ENCODE data around the gene NHS.

- no peak for TF ChIP-seq EP300 (IDR thresholded peaks at IDR 0.05)
- TF ChIP-seq, protein P1, sequence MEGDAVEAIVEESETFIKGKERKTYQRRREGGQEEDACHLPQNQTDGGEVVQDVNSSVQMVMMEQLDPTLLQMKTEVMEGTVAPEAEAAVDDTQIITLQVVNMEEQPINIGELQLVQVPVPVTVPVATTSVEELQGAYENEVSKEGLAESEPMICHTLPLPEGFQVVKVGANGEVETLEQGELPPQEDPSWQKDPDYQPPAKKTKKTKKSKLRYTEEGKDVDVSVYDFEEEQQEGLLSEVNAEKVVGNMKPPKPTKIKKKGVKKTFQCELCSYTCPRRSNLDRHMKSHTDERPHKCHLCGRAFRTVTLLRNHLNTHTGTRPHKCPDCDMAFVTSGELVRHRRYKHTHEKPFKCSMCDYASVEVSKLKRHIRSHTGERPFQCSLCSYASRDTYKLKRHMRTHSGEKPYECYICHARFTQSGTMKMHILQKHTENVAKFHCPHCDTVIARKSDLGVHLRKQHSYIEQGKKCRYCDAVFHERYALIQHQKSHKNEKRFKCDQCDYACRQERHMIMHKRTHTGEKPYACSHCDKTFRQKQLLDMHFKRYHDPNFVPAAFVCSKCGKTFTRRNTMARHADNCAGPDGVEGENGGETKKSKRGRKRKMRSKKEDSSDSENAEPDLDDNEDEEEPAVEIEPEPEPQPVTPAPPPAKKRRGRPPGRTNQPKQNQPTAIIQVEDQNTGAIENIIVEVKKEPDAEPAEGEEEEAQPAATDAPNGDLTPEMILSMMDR (IDR thresholded peaks at IDR 0.05) = no peak
Observed at GRCh38 chrX:17409566-17410290, 34.7 kb downstream of the NHS start.
